Measurements from ENCODE around the gene PRMT1. TPM values are rescaled to one million over a fixed set of nuclear protein-coding genes. Genes with fewer than 3 reads are reported as not detected.

Gene PRMT1
- total and polyA plus RNA-seq, 9 of the 15 experiments (the other 6 are each of a cell fraction or from before 2014, with no cell fraction given) = 13.3 to 464 (median 326) TPM

DNA sequence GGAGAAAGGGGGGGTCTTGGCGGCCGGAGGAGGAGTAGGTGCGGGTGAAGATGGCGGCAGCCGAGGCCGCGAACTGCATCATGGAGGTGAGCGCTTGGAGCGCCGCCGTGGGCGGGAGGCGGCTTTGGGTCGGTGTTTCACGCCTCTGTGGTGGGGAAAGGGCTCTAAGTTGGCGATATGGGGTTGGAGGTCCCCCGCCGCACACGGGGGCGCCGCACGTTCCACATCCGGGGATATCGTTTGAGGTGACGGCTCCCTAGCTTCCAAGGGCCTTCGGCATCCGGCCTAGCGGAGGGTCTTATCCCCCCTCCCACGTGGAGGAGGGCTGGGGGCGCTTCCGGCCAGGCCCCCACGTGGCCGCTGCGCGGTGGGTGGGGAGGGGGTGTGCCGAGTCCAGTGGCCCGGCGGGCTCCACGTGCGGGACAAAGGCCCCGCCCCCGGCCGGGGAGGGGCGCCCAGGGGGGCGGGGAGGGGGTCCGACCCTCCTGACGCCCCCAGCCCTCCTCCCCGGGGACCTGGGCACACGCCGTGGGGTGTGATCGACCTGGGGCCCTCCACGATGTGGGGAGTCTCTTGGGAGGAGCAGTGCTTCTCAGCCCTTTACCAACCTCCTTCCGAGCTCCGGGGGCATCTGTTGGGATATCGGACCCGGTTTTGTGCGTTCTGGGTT, at the start of gene PRMT1 (continued):
- TF ChIP-seq, protein P1, sequence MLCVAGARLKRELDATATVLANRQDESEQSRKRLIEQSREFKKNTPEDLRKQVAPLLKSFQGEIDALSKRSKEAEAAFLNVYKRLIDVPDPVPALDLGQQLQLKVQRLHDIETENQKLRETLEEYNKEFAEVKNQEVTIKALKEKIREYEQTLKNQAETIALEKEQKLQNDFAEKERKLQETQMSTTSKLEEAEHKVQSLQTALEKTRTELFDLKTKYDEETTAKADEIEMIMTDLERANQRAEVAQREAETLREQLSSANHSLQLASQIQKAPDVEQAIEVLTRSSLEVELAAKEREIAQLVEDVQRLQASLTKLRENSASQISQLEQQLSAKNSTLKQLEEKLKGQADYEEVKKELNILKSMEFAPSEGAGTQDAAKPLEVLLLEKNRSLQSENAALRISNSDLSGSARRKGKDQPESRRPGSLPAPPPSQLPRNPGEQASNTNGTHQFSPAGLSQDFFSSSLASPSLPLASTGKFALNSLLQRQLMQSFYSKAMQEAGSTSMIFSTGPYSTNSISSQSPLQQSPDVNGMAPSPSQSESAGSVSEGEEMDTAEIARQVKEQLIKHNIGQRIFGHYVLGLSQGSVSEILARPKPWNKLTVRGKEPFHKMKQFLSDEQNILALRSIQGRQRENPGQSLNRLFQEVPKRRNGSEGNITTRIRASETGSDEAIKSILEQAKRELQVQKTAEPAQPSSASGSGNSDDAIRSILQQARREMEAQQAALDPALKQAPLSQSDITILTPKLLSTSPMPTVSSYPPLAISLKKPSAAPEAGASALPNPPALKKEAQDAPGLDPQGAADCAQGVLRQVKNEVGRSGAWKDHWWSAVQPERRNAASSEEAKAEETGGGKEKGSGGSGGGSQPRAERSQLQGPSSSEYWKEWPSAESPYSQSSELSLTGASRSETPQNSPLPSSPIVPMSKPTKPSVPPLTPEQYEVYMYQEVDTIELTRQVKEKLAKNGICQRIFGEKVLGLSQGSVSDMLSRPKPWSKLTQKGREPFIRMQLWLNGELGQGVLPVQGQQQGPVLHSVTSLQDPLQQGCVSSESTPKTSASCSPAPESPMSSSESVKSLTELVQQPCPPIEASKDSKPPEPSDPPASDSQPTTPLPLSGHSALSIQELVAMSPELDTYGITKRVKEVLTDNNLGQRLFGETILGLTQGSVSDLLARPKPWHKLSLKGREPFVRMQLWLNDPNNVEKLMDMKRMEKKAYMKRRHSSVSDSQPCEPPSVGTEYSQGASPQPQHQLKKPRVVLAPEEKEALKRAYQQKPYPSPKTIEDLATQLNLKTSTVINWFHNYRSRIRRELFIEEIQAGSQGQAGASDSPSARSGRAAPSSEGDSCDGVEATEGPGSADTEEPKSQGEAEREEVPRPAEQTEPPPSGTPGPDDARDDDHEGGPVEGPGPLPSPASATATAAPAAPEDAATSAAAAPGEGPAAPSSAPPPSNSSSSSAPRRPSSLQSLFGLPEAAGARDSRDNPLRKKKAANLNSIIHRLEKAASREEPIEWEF (CRISPR knock-in tag; IDR thresholded peaks at IDR 0.05) = no peak
- TF ChIP-seq ZNF77 (CRISPR knock-in tag; IDR thresholded peaks at IDR 0.05) = no peak
- no peak for TF ChIP-seq ZNF507 (tag; conservative IDR thresholded peaks at IDR 0.05)
- TF ChIP-seq PRMT5 (CRISPR knock-in tag; IDR thresholded peaks at IDR 0.05) = no peak
- TF ChIP-seq, protein P2, sequence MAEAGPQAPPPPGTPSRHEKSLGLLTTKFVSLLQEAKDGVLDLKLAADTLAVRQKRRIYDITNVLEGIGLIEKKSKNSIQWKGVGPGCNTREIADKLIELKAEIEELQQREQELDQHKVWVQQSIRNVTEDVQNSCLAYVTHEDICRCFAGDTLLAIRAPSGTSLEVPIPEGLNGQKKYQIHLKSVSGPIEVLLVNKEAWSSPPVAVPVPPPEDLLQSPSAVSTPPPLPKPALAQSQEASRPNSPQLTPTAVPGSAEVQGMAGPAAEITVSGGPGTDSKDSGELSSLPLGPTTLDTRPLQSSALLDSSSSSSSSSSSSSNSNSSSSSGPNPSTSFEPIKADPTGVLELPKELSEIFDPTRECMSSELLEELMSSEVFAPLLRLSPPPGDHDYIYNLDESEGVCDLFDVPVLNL (CRISPR knock-in tag; IDR thresholded peaks at IDR 0.05; ENCODE audit: low read depth) = no peak
- TF ChIP-seq SP2 (IDR thresholded peaks at IDR 0.05; ENCODE audit: extremely low read depth, low read depth, low read length, poor library complexity, severe bottlenecking) = no peak
- TF ChIP-seq TAF7 (tag; IDR thresholded peaks at IDR 0.05) = peak; percentile 89
- no peak for TF ChIP-seq TSC22D4 (tag; IDR thresholded peaks at IDR 0.05)
- no peak for TF ChIP-seq SPI1 (IDR thresholded peaks at IDR 0.05; ENCODE audit: borderline replicate concordance, low read depth, low read length)
- no peak for TF ChIP-seq HMG20B (CRISPR knock-in tag; IDR thresholded peaks at IDR 0.05)
- TF ChIP-seq TEAD4 (IDR thresholded peaks at IDR 0.05; ENCODE audit: low read length) = no peak
- no peak for TF ChIP-seq TEAD4 (CRISPR knock-in tag; IDR thresholded peaks at IDR 0.05; ENCODE audit: borderline replicate concordance)
- TF ChIP-seq ILK (tag; IDR thresholded peaks at IDR 0.05; ENCODE audit: borderline replicate concordance, low read depth) = no peak
- peak; percentile 67; the same call in 1 of the 2 replicates for TF ChIP-seq DIDO1 (tag; IDR thresholded peaks at IDR 0.05; ENCODE audit: low read depth)
- TF ChIP-seq, protein P3, sequence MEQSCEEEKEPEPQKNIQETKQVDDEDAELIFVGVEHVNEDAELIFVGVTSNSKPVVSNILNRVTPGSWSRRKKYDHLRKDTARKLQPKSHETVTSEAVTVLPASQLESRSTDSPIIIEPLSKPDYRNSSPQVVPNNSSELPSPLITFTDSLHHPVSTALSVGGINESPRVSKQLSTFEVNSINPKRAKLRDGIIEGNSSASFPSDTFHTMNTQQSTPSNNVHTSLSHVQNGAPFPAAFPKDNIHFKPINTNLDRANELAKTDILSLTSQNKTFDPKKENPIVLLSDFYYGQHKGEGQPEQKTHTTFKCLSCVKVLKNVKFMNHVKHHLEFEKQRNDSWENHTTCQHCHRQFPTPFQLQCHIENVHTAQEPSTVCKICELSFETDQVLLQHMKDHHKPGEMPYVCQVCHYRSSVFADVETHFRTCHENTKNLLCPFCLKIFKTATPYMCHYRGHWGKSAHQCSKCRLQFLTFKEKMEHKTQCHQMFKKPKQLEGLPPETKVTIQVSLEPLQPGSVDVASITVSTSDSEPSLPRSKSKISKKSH (CRISPR knock-in tag; IDR thresholded peaks at IDR 0.05) = no peak
- no peak for TF ChIP-seq JUND (IDR thresholded peaks at IDR 0.05; ENCODE audit: borderline replicate concordance, low read depth, low read length)
- peak; percentile 25; the same call in 1 of the 3 replicates for TF ChIP-seq JUND (tag; IDR thresholded peaks at IDR 0.05; ENCODE audit: borderline replicate concordance, low read depth, low read length)
- no peak for TF ChIP-seq GATAD2A (IDR thresholded peaks at IDR 0.05)
- TF ChIP-seq RFX7 (CRISPR knock-in tag; IDR thresholded peaks at IDR 0.05) = 0 out of 2 replicates have a peak, but pooled peaks have one; percentile 74
- no peak for TF ChIP-seq NFYB (IDR thresholded peaks at IDR 0.05; ENCODE audit: extremely low read depth, insufficient read length)
- peak; percentile 29 for TF ChIP-seq RBM22 (IDR thresholded peaks at IDR 0.05; ENCODE audit: low read depth, low read length, poor library complexity, severe bottlenecking)
- TF ChIP-seq ZNF41 (CRISPR knock-in tag; conservative IDR thresholded peaks at IDR 0.05) = no peak
